Measurements from ENCODE around the gene KCNQ2.

The KCNQ2 gene

DNA sequence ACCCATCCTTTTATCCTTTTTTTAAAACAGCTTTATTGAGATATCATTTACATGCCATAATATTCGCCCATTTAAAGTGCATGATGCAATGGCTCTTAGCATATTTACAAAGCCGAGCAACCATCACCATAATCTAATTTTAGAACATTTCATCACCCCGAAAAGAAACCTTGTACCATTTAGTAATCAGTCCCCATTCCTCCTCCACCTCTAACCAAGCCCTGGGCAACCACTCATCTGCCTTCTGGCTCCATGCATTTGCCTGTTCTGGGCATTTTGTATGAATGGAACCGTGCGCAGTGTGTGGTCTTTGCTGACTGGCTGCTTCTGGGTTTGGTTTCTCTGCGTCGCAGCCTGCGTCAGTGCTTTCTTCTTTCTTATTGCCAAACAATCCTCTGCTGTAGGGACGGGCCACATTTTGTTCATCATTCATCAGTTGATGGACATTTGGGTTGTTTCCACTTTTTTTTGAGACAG, 36.7 kb upstream of the KCNQ2 start:
- H4K8ac ChIP-seq (ENCODE audit: low read depth, low read length), result no peak overlapping the region
- no peak overlapping the region for H3K4ac ChIP-seq (ENCODE audit: low read depth, low read length)
- H3K36me3 ChIP-seq (ENCODE audit: control insufficient read depth, insufficient read depth, low read length), result no peaks in the 10 kb centered on the region
- H2BK120ac ChIP-seq (ENCODE audit: low read depth, low read length), result no peak overlapping the region
- H3K79me1 ChIP-seq (ENCODE audit: low read length), result no peaks in the 10 kb centered on the region
- no peak overlapping the region for H3K56ac ChIP-seq (ENCODE audit: low read length)
- no peak overlapping the region for H2BK5ac ChIP-seq (ENCODE audit: low read length)
- H3K4me1 ChIP-seq (ENCODE audit: control insufficient read depth, low read depth, low read length), result no peaks in the 10 kb centered on the region
- no peak overlapping the region for H3K18ac ChIP-seq (ENCODE audit: low read length)
- no peak overlapping the region for H3K4me2 ChIP-seq (ENCODE audit: low read length)
- H3K4me3 ChIP-seq (ENCODE audit: low read length), result no peak overlapping the region
- no peak overlapping the region for H2AK5ac ChIP-seq (ENCODE audit: low read length)
- no peaks in the 10 kb centered on the region for H3K27me3 ChIP-seq (ENCODE audit: insufficient read depth, low read length, poor library complexity)
- H2BK15ac ChIP-seq (replicated peaks; ENCODE audit: low read depth), result no peak overlapping the region
- WGBS (ENCODE audit: extremely low coverage, insufficient coverage, low lambda C conversion rate), result no CpG with 5 or more reads among the region's 9 CpGs
- H3K9ac ChIP-seq (ENCODE audit: low read length), result no peak overlapping the region
- no peaks in the 10 kb centered on the region for H3K79me2 ChIP-seq (ENCODE audit: control insufficient read depth, insufficient read depth, low read length)
- no peak overlapping the region for H3K27ac ChIP-seq (ENCODE audit: low read depth, low read length)
- no peak overlapping the region for H4K5ac ChIP-seq (ENCODE audit: low read length)
- no peak for DNase-seq
- H3K23ac ChIP-seq (ENCODE audit: low read length), result no peak overlapping the region

DNA sequence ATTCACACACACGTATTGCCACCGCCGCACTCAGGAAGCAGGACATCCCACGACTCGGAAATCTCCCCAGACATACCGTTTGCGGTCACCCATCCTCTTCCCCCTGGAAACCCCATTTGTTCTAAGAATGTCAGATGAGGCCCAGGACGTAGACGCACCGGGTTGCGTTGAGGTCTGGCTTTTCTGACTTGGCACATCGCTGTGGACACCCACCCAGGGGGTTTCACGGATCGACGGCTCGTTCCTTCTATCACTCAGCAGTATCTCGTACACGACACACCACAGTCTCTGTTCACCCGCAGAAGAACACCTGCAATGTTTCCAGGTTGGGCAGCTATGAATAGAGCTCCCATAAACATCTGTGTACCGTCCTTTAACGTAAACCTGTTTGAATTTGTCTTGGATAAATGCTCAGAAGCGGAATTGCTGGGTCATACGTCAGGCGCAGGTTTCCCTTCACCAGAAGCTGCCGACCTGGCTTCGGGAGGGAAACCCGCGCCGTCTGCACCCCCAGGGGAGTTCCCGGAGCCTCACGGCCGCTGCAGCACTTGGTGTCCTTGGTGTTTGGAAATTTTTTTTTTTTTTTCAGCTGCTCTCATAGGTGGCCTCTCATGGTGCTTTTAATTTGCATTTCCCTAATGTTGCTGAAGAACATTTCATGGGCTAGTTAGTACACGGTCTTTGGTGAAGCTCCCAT, 35.8 kb upstream of the KCNQ2 start:
- Histone ChIP-seq H3K4me1 (ENCODE audit: control insufficient read depth, low read depth, low read length) (no peaks in the 10 kb centered on the region), H3K9ac (ENCODE audit: low read length) (no peak overlapping the region), H4K8ac (ENCODE audit: low read depth, low read length) (no peak overlapping the region), H3K27ac (ENCODE audit: low read depth, low read length) (no peak overlapping the region), H3K4ac (ENCODE audit: low read depth, low read length) (no peak overlapping the region), H4K5ac (ENCODE audit: low read length) (no peak overlapping the region), H3K4me3 (ENCODE audit: low read length) (no peak overlapping the region), H2BK120ac (ENCODE audit: low read depth, low read length) (no peak overlapping the region), H3K23ac (ENCODE audit: low read length) (no peak overlapping the region), H3K4me2 (ENCODE audit: low read length) (no peak overlapping the region), H3K18ac (ENCODE audit: low read length) (no peak overlapping the region), H2BK15ac (replicated peaks; ENCODE audit: low read depth) (no peak overlapping the region), H3K36me3 (ENCODE audit: control insufficient read depth, insufficient read depth, low read length) (no peaks in the 10 kb centered on the region), H3K79me2 (ENCODE audit: control insufficient read depth, insufficient read depth, low read length) (no peaks in the 10 kb centered on the region), H3K79me1 (ENCODE audit: low read length) (no peaks in the 10 kb centered on the region), H2AK5ac (ENCODE audit: low read length) (no peak overlapping the region), H3K56ac (ENCODE audit: low read length) (no peak overlapping the region), H2BK5ac (ENCODE audit: low read length) (no peak overlapping the region), H3K27me3 (ENCODE audit: insufficient read depth, low read length, poor library complexity) (no peaks in the 10 kb centered on the region)
- no peak for DNase-seq
- no CpG with 5 or more reads among the region's 33 CpGs for WGBS (ENCODE audit: extremely low coverage, insufficient coverage, low lambda C conversion rate)

DNA sequence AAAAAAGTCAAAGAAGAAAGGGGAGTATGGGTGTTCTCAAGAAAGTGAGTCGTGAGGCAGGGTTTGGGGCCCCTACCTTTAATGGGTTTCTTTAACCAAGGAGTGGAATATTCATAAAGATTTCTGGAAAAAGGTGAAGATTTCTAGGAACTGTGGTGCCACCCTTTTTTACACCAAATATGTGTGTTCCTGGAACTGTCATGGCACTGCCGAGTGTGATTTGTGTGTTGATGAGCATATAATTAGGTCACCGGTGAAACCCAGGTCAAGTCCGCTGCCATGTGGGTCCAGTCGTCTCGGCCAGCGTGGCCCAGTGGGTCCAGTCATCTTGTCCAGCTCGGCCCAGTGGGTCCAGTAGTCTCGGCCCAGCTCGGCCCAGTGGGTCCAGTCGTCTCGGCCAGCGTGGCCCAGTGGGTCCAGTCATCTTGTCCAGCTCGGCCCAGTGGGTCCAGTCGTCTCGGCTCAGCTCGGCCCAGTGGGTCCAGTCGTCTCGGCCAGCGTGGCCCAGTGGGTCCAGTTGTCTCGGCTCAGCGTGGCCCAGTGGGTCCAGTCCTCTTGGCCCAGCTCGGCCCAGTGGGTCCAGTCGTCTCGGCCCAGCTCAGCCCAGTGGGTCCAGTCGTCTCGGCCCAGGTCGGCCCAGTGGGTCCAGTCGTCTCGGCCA, 34.8 kb upstream of the KCNQ2 start:
- Histone ChIP-seq H2AK5ac (ENCODE audit: low read length) (no peak overlapping the region), H3K27me3 (ENCODE audit: insufficient read depth, low read length, poor library complexity) (no peaks in the 10 kb centered on the region), H3K18ac (ENCODE audit: low read length) (no peak overlapping the region), H4K5ac (ENCODE audit: low read length) (no peak overlapping the region), H3K23ac (ENCODE audit: low read length) (no peak overlapping the region), H3K9ac (ENCODE audit: low read length) (no peak overlapping the region), H2BK15ac (replicated peaks; ENCODE audit: low read depth) (no peak overlapping the region), H2BK120ac (ENCODE audit: low read depth, low read length) (no peak overlapping the region), H2BK5ac (ENCODE audit: low read length) (no peak overlapping the region), H3K79me1 (ENCODE audit: low read length) (no peaks in the 10 kb centered on the region), H3K4me3 (ENCODE audit: low read length) (no peak overlapping the region), H3K36me3 (ENCODE audit: control insufficient read depth, insufficient read depth, low read length) (no peaks in the 10 kb centered on the region), H3K56ac (ENCODE audit: low read length) (no peak overlapping the region), H3K4me2 (ENCODE audit: low read length) (no peak overlapping the region), H4K8ac (ENCODE audit: low read depth, low read length) (no peak overlapping the region), H3K4ac (ENCODE audit: low read depth, low read length) (no peak overlapping the region), H3K4me1 (ENCODE audit: control insufficient read depth, low read depth, low read length) (no peaks in the 10 kb centered on the region), H3K27ac (ENCODE audit: low read depth, low read length) (no peak overlapping the region), H3K79me2 (ENCODE audit: control insufficient read depth, insufficient read depth, low read length) (no peaks in the 10 kb centered on the region)
- WGBS (ENCODE audit: extremely low coverage, insufficient coverage, low lambda C conversion rate), result no CpG with 5 or more reads among the region's 30 CpGs
- no peak for DNase-seq

DNA sequence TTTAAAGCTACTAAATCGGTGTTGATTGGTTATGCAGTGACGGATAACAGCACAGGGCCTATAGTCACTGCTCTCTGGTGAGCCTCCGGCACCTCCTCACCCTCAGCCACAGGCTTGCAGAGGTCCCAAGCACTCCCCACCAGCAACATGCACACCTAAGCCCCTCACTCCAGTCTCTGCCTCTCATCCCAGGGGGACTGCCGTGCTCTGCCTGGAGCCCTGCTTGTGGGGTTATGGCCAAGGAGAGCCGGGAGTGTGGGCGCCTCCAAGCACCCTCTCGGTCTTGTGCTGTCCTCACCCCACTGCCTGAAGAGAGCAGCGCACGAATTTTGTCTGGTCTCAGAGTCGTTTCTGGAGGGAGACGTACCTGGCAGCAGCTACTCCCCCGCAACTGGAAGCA, 33.3 kb upstream of the KCNQ2 start:
- H3K4ac ChIP-seq (ENCODE audit: low read depth, low read length), result no peak overlapping the region
- no peaks in the 10 kb centered on the region for H3K79me2 ChIP-seq (ENCODE audit: control insufficient read depth, insufficient read depth, low read length)
- H2AK5ac ChIP-seq (ENCODE audit: low read length), result no peak overlapping the region
- H2BK5ac ChIP-seq (ENCODE audit: low read length), result no peak overlapping the region
- no peak overlapping the region for H3K9ac ChIP-seq (ENCODE audit: low read length)
- H3K56ac ChIP-seq (ENCODE audit: low read length), result no peak overlapping the region
- no peaks in the 10 kb centered on the region for H3K79me1 ChIP-seq (ENCODE audit: low read length)
- H2BK15ac ChIP-seq (replicated peaks; ENCODE audit: low read depth), result no peak overlapping the region
- no peaks in the 10 kb centered on the region for H3K36me3 ChIP-seq (ENCODE audit: control insufficient read depth, insufficient read depth, low read length)
- H3K27me3 ChIP-seq (ENCODE audit: insufficient read depth, low read length, poor library complexity), result no peaks in the 10 kb centered on the region
- no peak overlapping the region for H4K8ac ChIP-seq (ENCODE audit: low read depth, low read length)
- no peak overlapping the region for H3K4me2 ChIP-seq (ENCODE audit: low read length)
- no peaks in the 10 kb centered on the region for H3K4me1 ChIP-seq (ENCODE audit: control insufficient read depth, low read depth, low read length)
- H3K23ac ChIP-seq (ENCODE audit: low read length), result no peak overlapping the region
- no peak overlapping the region for H2BK120ac ChIP-seq (ENCODE audit: low read depth, low read length)
- DNase-seq, result no peak
- no peak overlapping the region for H4K5ac ChIP-seq (ENCODE audit: low read length)
- no peak overlapping the region for H3K18ac ChIP-seq (ENCODE audit: low read length)
- no peak overlapping the region for H3K4me3 ChIP-seq (ENCODE audit: low read length)
- no peak overlapping the region for H3K27ac ChIP-seq (ENCODE audit: low read depth, low read length)
- WGBS (ENCODE audit: extremely low coverage, insufficient coverage, low lambda C conversion rate), result no CpG with 5 or more reads among the region's 12 CpGs

DNA sequence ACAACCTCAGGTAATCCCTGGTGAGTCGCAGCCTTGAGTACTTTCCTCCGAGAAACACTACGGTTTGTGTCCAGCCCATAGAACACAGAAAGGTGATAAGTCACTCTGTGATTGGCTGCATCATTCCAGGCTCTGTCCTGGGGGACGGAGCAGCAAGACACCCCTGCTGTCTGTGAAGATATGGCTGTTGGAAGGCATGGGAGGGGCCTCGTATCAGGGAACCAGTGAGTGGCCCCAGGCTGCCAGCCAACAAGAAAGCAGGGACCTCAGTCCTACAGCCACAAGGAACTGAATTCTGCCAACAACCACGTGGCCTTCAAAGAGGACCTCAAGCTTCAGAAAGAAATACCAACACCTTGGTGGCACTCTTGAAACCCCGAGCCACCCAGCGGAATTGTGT, 32.8 kb upstream of the KCNQ2 start:
- no peaks in the 10 kb centered on the region for H3K36me3 ChIP-seq (ENCODE audit: control insufficient read depth, insufficient read depth, low read length)
- no peaks in the 10 kb centered on the region for H3K79me1 ChIP-seq (ENCODE audit: low read length)
- no peaks in the 10 kb centered on the region for H3K27me3 ChIP-seq (ENCODE audit: insufficient read depth, low read length, poor library complexity)
- WGBS (ENCODE audit: extremely low coverage, insufficient coverage, low lambda C conversion rate), result no CpG with 5 or more reads among the region's 8 CpGs
- H3K23ac ChIP-seq (ENCODE audit: low read length), result no peak overlapping the region
- H2BK5ac ChIP-seq (ENCODE audit: low read length), result no peak overlapping the region
- no peak overlapping the region for H2AK5ac ChIP-seq (ENCODE audit: low read length)
- H3K9ac ChIP-seq (ENCODE audit: low read length), result no peak overlapping the region
- H3K4me3 ChIP-seq (ENCODE audit: low read length), result no peak overlapping the region
- H2BK15ac ChIP-seq (replicated peaks; ENCODE audit: low read depth), result no peak overlapping the region
- H4K5ac ChIP-seq (ENCODE audit: low read length), result no peak overlapping the region
- H3K4me2 ChIP-seq (ENCODE audit: low read length), result no peak overlapping the region
- no peak overlapping the region for H3K27ac ChIP-seq (ENCODE audit: low read depth, low read length)
- H3K4ac ChIP-seq (ENCODE audit: low read depth, low read length), result no peak overlapping the region
- no peak overlapping the region for H3K56ac ChIP-seq (ENCODE audit: low read length)
- no peaks in the 10 kb centered on the region for H3K4me1 ChIP-seq (ENCODE audit: control insufficient read depth, low read depth, low read length)
- no peak overlapping the region for H2BK120ac ChIP-seq (ENCODE audit: low read depth, low read length)
- no peak overlapping the region for H4K8ac ChIP-seq (ENCODE audit: low read depth, low read length)
- no peak for DNase-seq
- no peak overlapping the region for H3K18ac ChIP-seq (ENCODE audit: low read length)
- no peaks in the 10 kb centered on the region for H3K79me2 ChIP-seq (ENCODE audit: control insufficient read depth, insufficient read depth, low read length)

All from mesendoderm (in vitro differentiated cells).